H1 (cell line): Measurements from ENCODE around the gene MBD5. TPM values are rescaled to one million over a fixed set of nuclear protein-coding genes. Genes with fewer than 3 reads are reported as not detected.

Source experiments
- CTCF ChIA-PET: fragments of 300-600 bp; sonication (Branson Sonifier 250); formaldehyde crosslinking; loops from one replicate; lab custom pipeline; 2021; ENCODE audit not compliant: partially characterized antibody; lab: Charles Lee
- POLR2A ChIA-PET: fragments of 300-600 bp; sonication (Branson Sonifier 250); formaldehyde crosslinking; loops from one replicate; lab custom pipeline; 2021; ENCODE audit warnings: inconsistent platforms; ENCODE audit not compliant: partially characterized antibody; lab: Charles Lee
- DNase-seq, 2 experiments: peaks; one replicate each; pipeline versions ENCODE4 v3.0.0 to v3.0.0-alpha.2; 2010 to 2022; ENCODE audit warnings: low spot score in 2 of 2, low read depth in 1 of 2, mixed read lengths in 1 of 2
- FAIRE-seq: peaks from 2 replicates; lab custom pipeline; 2011; peaks lifted over from hg19 to GRCh38; lab: Jason Lieb, UNC
- H2AFZ ChIP-seq: 2 replicates; pipeline ENCODE4 v1.8.1; 2012; ENCODE audit warnings: low read length, inconsistent platforms
- H2AK5ac ChIP-seq: 2 replicates; pipeline ENCODE4 v1.6.1; 2013; ENCODE audit warnings: low read depth, low read length
- H2BK120ac ChIP-seq: replicated peaks from 2 replicates; pipeline ENCODE3; 2013; ENCODE audit warnings: low read depth, low read length, inconsistent platforms
- H2BK12ac ChIP-seq: 2 replicates; pipeline ENCODE4 v1.6.1; 2013; ENCODE audit warnings: low read depth, low read length
- H2BK15ac ChIP-seq: 2 replicates; pipeline ENCODE4 v1.6.1; 2013; ENCODE audit warnings: low read length
- H2BK20ac ChIP-seq: 2 replicates; pipeline ENCODE4 v1.6.1; 2013; ENCODE audit warnings: low read length
- H2BK5ac ChIP-seq: 2 replicates; pipeline ENCODE4 v1.6.1; 2013; ENCODE audit warnings: low read depth, low read length
- H3K14ac ChIP-seq: 2 replicates; pipeline ENCODE4 v1.6.1; 2013; ENCODE audit warnings: inconsistent platforms; ENCODE audit not compliant: insufficient read length
- H3K18ac ChIP-seq: 2 replicates; pipeline ENCODE4 v1.6.1; 2013; ENCODE audit warnings: low read length; ENCODE audit errors: extremely low read depth
- H3K23ac ChIP-seq: 2 replicates; pipeline ENCODE4 v1.6.1; 2013; ENCODE audit warnings: inconsistent platforms; ENCODE audit not compliant: insufficient read length
- H3K23me2 ChIP-seq: 2 replicates; pipeline ENCODE4 v1.6.1; 2013; ENCODE audit warnings: low read depth, low read length
- H3K27ac ChIP-seq: 2 replicates; pipeline ENCODE4 v1.6.1; 2011; ENCODE audit warnings: low read depth, low read length, inconsistent platforms
- H3K27me3 ChIP-seq, 4 experiments: replicated peaks in 1 of 4; 1 replicate in 1 of 4; 2 replicates in 3 of 4; pipeline versions ENCODE4 v1.6.1 to v1.8.1; 2011 to 2013; ENCODE audit warnings: low read length in 3 of 4, mild to moderate bottlenecking in 3 of 4, inconsistent platforms in 2 of 4, mixed read lengths in 2 of 4, moderate library complexity in 1 of 4; ENCODE audit not compliant: control insufficient read depth in 3 of 4, insufficient read depth in 3 of 4; ENCODE audit errors: extremely low read depth in 1 of 4
- H3K36me3 ChIP-seq, 4 experiments: 2 replicates each; pipeline versions ENCODE4 v1.6.1 to v1.8.1; 2011 to 2013; ENCODE audit warnings: mild to moderate bottlenecking in 4 of 4, low read length in 3 of 4, moderate library complexity in 2 of 4, control low read depth in 1 of 4, inconsistent platforms in 1 of 4; ENCODE audit not compliant: insufficient read depth in 4 of 4, control insufficient read depth in 2 of 4
- H3K4ac ChIP-seq: replicated peaks from 2 replicates; pipeline ENCODE3; 2013; ENCODE audit warnings: low read length, low read depth, mixed read lengths, inconsistent platforms; ENCODE audit not compliant: insufficient read length
- H3K4me1 ChIP-seq, 4 experiments: replicated peaks in 1 of 4; 1 replicate in 1 of 4; 2 replicates in 3 of 4; pipeline versions ENCODE4 v1.6.1 to v1.8.1; 2011 to 2013; ENCODE audit warnings: low read length in 3 of 4, inconsistent platforms in 2 of 4, mixed read lengths in 1 of 4; ENCODE audit not compliant: insufficient read depth in 4 of 4, control insufficient read depth in 3 of 4
- H3K4me2 ChIP-seq, 2 experiments: 2 replicates each; pipeline versions ENCODE4 v1.6.1 to v1.8.1; 2011 to 2013; ENCODE audit warnings: low read depth in 2 of 2, low read length in 2 of 2, control low read depth in 1 of 2, inconsistent platforms in 1 of 2, mild to moderate bottlenecking in 1 of 2; ENCODE audit not compliant: insufficient read depth in 1 of 2
- H3K4me3 ChIP-seq, 4 experiments: fragments of 200-600, 300-600 bp in 1 of 4; sonication (generic), shearing (Covaris generic), sonication (Bioruptor Twin) in 1 of 4; 2 replicates each; pipeline versions ENCODE4 v1.5.1 to v1.8.1; 2011 to 2016; ENCODE audit warnings: low read length in 4 of 4, low read depth in 3 of 4, control low read depth in 2 of 4, inconsistent platforms in 2 of 4, mild to moderate bottlenecking in 2 of 4, mixed read lengths in 1 of 4, moderate library complexity in 1 of 4; ENCODE audit not compliant: insufficient read depth in 2 of 4; ENCODE audit errors: extremely low read depth in 1 of 4
- H3K56ac ChIP-seq: replicated peaks from 2 replicates; pipeline ENCODE3; 2013; ENCODE audit warnings: low read depth, mild to moderate bottlenecking, mixed read lengths, low read length, inconsistent platforms; ENCODE audit not compliant: insufficient read length
- H3K79me1 ChIP-seq: 2 replicates; pipeline ENCODE4 v1.6.1; 2013; ENCODE audit warnings: low read depth, low read length, control low read depth
- H3K79me2 ChIP-seq, 2 experiments: 2 replicates each; pipeline versions ENCODE4 v1.6.1 to v1.8.1; 2012 to 2013; ENCODE audit warnings: low read length in 2 of 2, mild to moderate bottlenecking in 2 of 2, inconsistent platforms in 1 of 2; ENCODE audit not compliant: insufficient read depth in 2 of 2, control insufficient read depth in 1 of 2
- H3K9ac ChIP-seq, 4 experiments: replicated peaks in 1 of 4; 1 replicate in 1 of 4; 2 replicates in 3 of 4; pipeline versions ENCODE4 v1.6.1 to v1.8.1; 2011 to 2013; ENCODE audit warnings: low read depth in 3 of 4, low read length in 3 of 4, control low read depth in 2 of 4, mild to moderate bottlenecking in 2 of 4, moderate library complexity in 2 of 4, inconsistent platforms in 1 of 4; ENCODE audit errors: extremely low read depth in 1 of 4
- H3K9me3 ChIP-seq, 2 experiments: 2 replicates each; pipeline versions ENCODE4 v1.6.1 to v1.8.1; 2012 to 2013; ENCODE audit warnings: mild to moderate bottlenecking in 2 of 2, moderate library complexity in 2 of 2, control low read depth in 1 of 2, inconsistent platforms in 1 of 2, low read depth in 1 of 2, low read length in 1 of 2, mixed read lengths in 1 of 2; ENCODE audit not compliant: insufficient read depth in 2 of 2
- H4K20me1 ChIP-seq, 2 experiments: replicated peaks in 1 of 2; 2 replicates each; pipeline versions ENCODE3 to v1.8.1; 2011 to 2013; ENCODE audit warnings: inconsistent platforms in 2 of 2, low read length in 2 of 2, mild to moderate bottlenecking in 1 of 2; ENCODE audit not compliant: insufficient read depth in 2 of 2, control insufficient read depth in 1 of 2
- H4K5ac ChIP-seq: 2 replicates; pipeline ENCODE4 v1.6.1; 2013; ENCODE audit warnings: low read length, low read depth, mixed read lengths, inconsistent platforms; ENCODE audit not compliant: insufficient read length
- H4K8ac ChIP-seq: 2 replicates; pipeline ENCODE4 v1.8.0; 2013; ENCODE audit warnings: mild to moderate bottlenecking, moderate library complexity, low read length, inconsistent platforms; ENCODE audit not compliant: insufficient read depth; ENCODE audit errors: extremely low read depth
- H4K91ac ChIP-seq: replicated peaks from 2 replicates; pipeline ENCODE3; 2013; ENCODE audit warnings: low read length, mixed read lengths, inconsistent platforms; ENCODE audit not compliant: insufficient read length
- polyA plus RNA-seq, 7 experiments: library from polyadenylated mRNA; depleted of rRNA in 3 of 7; stranded (reverse) in 5 of 7; unstranded in 2 of 7; fragments of >200 nt in 5 of 7; fragments of 200-250 nt in 2 of 7; gene quantifications; 1 replicate in 5 of 7; 2 replicates in 1 of 7; 4 replicates in 1 of 7; pipeline versions ENCODE4 v1.2.1 to v1.2.3, GENCODE V29; 2011 to 2013; ENCODE audit warnings: missing spikeins in 2 of 7, mixed read lengths in 2 of 7
- total RNA-seq: library from RNA; stranded (reverse); fragmentation: NEBNext Ultra II Directional; extraction: Animal tissue kit (Norgen Biotek cat#: 25700); gene quantifications from 2 replicates; pipeline ENCODE4 v1.2.1, GENCODE V29; 2021
- TF ChIP-seq, protein P1 (sequence below): fragments of 300-600 bp; sonication (generic); IDR thresholded peaks from 2 replicates; pipeline ENCODE4 v1.7.1; 2012; ENCODE audit warnings: low read length, moderate library complexity, mild to moderate bottlenecking, inconsistent platforms; ENCODE audit not compliant: insufficient replicate concordance

The MBD5 gene
- total and polyA plus RNA-seq, 2 of the 8 experiments (the other 6 are each of a cell fraction or from before 2014, with no cell fraction given), result 9.7 to 29.4 TPM

- POLR2A ChIA-PET, result no interaction called here
- H2BK120ac ChIP-seq, result no peak overlapping the region
- H2BK5ac ChIP-seq, result no peak overlapping the region
- FAIRE-seq (no peak), DNase-seq (no peak)
- H3K23me2 ChIP-seq, result no peaks in the 10 kb centered on the region
- no peak overlapping the region for H3K27ac ChIP-seq
- H3K4me1 ChIP-seq, result no peaks in the 10 kb centered on the region
- H3K23ac ChIP-seq, result no peak overlapping the region
- H3K79me2 ChIP-seq, result no peaks in the 10 kb centered on the region
- no peak overlapping the region for H2BK15ac ChIP-seq
- CTCF ChIA-PET, result interaction anchor here (0.8 to 1.4 kb wide), 3 partner anchors 12 to 67 kb away, joined by 3 read pairs; no protein-coding TSS in a partner anchor
- no peak overlapping the region for H3K9ac ChIP-seq
- no peak overlapping the region for H3K56ac ChIP-seq
- no peaks in the 10 kb centered on the region for H3K36me3 ChIP-seq
- H4K5ac ChIP-seq, result no peak overlapping the region
- no peak overlapping the region for H3K14ac ChIP-seq
- H2AK5ac ChIP-seq, result no peak overlapping the region
- no peak overlapping the region for H3K18ac ChIP-seq
- H3K4me3 ChIP-seq, result no peak overlapping the region
- no peak overlapping the region for H3K4ac ChIP-seq
- H3K9me3 ChIP-seq, result no peaks in the 10 kb centered on the region
- no peak overlapping the region for H2BK12ac ChIP-seq
- no peaks in the 10 kb centered on the region for H3K27me3 ChIP-seq
- no peak overlapping the region for H3K4me2 ChIP-seq
- H3K79me1 ChIP-seq, result no peaks in the 10 kb centered on the region
- H4K20me1 ChIP-seq, result peaks cover 0 to 2% of the 10 kb centered on the region in 2 experiments
- H4K8ac ChIP-seq, result no peak overlapping the region
- no peak overlapping the region for H2BK20ac ChIP-seq
- no peak overlapping the region for H4K91ac ChIP-seq
- H2AFZ ChIP-seq, result no peak overlapping the region
- TF ChIP-seq, protein P1, sequence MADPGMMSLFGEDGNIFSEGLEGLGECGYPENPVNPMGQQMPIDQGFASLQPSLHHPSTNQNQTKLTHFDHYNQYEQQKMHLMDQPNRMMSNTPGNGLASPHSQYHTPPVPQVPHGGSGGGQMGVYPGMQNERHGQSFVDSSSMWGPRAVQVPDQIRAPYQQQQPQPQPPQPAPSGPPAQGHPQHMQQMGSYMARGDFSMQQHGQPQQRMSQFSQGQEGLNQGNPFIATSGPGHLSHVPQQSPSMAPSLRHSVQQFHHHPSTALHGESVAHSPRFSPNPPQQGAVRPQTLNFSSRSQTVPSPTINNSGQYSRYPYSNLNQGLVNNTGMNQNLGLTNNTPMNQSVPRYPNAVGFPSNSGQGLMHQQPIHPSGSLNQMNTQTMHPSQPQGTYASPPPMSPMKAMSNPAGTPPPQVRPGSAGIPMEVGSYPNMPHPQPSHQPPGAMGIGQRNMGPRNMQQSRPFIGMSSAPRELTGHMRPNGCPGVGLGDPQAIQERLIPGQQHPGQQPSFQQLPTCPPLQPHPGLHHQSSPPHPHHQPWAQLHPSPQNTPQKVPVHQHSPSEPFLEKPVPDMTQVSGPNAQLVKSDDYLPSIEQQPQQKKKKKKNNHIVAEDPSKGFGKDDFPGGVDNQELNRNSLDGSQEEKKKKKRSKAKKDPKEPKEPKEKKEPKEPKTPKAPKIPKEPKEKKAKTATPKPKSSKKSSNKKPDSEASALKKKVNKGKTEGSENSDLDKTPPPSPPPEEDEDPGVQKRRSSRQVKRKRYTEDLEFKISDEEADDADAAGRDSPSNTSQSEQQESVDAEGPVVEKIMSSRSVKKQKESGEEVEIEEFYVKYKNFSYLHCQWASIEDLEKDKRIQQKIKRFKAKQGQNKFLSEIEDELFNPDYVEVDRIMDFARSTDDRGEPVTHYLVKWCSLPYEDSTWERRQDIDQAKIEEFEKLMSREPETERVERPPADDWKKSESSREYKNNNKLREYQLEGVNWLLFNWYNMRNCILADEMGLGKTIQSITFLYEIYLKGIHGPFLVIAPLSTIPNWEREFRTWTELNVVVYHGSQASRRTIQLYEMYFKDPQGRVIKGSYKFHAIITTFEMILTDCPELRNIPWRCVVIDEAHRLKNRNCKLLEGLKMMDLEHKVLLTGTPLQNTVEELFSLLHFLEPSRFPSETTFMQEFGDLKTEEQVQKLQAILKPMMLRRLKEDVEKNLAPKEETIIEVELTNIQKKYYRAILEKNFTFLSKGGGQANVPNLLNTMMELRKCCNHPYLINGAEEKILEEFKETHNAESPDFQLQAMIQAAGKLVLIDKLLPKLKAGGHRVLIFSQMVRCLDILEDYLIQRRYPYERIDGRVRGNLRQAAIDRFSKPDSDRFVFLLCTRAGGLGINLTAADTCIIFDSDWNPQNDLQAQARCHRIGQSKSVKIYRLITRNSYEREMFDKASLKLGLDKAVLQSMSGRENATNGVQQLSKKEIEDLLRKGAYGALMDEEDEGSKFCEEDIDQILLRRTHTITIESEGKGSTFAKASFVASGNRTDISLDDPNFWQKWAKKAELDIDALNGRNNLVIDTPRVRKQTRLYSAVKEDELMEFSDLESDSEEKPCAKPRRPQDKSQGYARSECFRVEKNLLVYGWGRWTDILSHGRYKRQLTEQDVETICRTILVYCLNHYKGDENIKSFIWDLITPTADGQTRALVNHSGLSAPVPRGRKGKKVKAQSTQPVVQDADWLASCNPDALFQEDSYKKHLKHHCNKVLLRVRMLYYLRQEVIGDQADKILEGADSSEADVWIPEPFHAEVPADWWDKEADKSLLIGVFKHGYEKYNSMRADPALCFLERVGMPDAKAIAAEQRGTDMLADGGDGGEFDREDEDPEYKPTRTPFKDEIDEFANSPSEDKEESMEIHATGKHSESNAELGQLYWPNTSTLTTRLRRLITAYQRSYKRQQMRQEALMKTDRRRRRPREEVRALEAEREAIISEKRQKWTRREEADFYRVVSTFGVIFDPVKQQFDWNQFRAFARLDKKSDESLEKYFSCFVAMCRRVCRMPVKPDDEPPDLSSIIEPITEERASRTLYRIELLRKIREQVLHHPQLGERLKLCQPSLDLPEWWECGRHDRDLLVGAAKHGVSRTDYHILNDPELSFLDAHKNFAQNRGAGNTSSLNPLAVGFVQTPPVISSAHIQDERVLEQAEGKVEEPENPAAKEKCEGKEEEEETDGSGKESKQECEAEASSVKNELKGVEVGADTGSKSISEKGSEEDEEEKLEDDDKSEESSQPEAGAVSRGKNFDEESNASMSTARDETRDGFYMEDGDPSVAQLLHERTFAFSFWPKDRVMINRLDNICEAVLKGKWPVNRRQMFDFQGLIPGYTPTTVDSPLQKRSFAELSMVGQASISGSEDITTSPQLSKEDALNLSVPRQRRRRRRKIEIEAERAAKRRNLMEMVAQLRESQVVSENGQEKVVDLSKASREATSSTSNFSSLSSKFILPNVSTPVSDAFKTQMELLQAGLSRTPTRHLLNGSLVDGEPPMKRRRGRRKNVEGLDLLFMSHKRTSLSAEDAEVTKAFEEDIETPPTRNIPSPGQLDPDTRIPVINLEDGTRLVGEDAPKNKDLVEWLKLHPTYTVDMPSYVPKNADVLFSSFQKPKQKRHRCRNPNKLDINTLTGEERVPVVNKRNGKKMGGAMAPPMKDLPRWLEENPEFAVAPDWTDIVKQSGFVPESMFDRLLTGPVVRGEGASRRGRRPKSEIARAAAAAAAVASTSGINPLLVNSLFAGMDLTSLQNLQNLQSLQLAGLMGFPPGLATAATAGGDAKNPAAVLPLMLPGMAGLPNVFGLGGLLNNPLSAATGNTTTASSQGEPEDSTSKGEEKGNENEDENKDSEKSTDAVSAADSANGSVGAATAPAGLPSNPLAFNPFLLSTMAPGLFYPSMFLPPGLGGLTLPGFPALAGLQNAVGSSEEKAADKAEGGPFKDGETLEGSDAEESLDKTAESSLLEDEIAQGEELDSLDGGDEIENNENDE, result no peak
These were observed 146.4 kb downstream of the MBD5 start for GRCh38 chr2:148167241-148167766.
